Astrocyte (in vitro differentiated cells and primary cell): Measurements from ENCODE around the gene WDR81. TPM values are rescaled to one million over a fixed set of nuclear protein-coding genes. Genes with fewer than 3 reads are reported as not detected.
A peak's percentile ranks its signal among the peaks of the same experiment; 100 is the strongest.

Experiments
- DNase-seq: peaks from one replicate; pipeline ENCODE4 v3.0.0-alpha.2; 2010; ENCODE audit warnings: low read depth
- FAIRE-seq: peaks from 2 replicates; lab custom pipeline; 2011; peaks lifted over from hg19 to GRCh38; lab: Jason Lieb, UNC
- H2AFZ ChIP-seq: 2 replicates; pipeline ENCODE4 v1.6.0; 2012; ENCODE audit warnings: low read depth, low read length, inconsistent platforms
- H3K27ac ChIP-seq: 2 replicates; pipeline ENCODE4 v1.5.1; 2011; ENCODE audit warnings: low read depth, low read length, inconsistent platforms
- H3K27me3 ChIP-seq: 2 replicates; pipeline ENCODE4 v1.6.0; 2011; ENCODE audit warnings: low read length, inconsistent platforms; ENCODE audit not compliant: insufficient read depth
- H3K36me3 ChIP-seq: 2 replicates; pipeline ENCODE4 v1.5.1; 2011; ENCODE audit warnings: low read length, inconsistent platforms; ENCODE audit not compliant: insufficient read depth
- H3K4me1 ChIP-seq: 2 replicates; pipeline ENCODE4 v1.5.1; 2011; ENCODE audit warnings: low read length, inconsistent platforms; ENCODE audit not compliant: insufficient read depth
- H3K4me2 ChIP-seq: 2 replicates; pipeline ENCODE4 v1.6.0; 2012; ENCODE audit warnings: low read length, inconsistent platforms
- H3K4me3 ChIP-seq: 2 replicates; pipeline ENCODE4 v1.5.1; 2011; ENCODE audit warnings: low read depth, mild to moderate bottlenecking, low read length, inconsistent platforms; ENCODE audit not compliant: insufficient read depth
- H3K79me2 ChIP-seq: 2 replicates; pipeline ENCODE4 v1.6.0; 2012; ENCODE audit warnings: mild to moderate bottlenecking, low read length, inconsistent platforms; ENCODE audit not compliant: insufficient read depth
- H3K9ac ChIP-seq: 2 replicates; pipeline ENCODE4 v1.6.0; 2012; ENCODE audit warnings: mild to moderate bottlenecking, low read length, inconsistent platforms
- H3K9me3 ChIP-seq: 2 replicates; pipeline ENCODE4 v1.5.1; 2012; ENCODE audit warnings: low read depth, mild to moderate bottlenecking, low read length, inconsistent platforms; ENCODE audit not compliant: insufficient read depth
- H4K20me1 ChIP-seq: 2 replicates; pipeline ENCODE4 v1.6.0; 2012; ENCODE audit warnings: low read length, inconsistent platforms; ENCODE audit not compliant: insufficient read depth
- H3K27ac Mint-ChIP-seq: one replicate; pipeline ENCODE4 v1.8.0; 2021; ENCODE audit warnings: mild to moderate bottlenecking, mixed read lengths; ENCODE audit not compliant: unreplicated experiment
- H3K27me3 Mint-ChIP-seq: one replicate; pipeline ENCODE4 v1.8.0; 2021; ENCODE audit warnings: low read depth, mixed read lengths; ENCODE audit not compliant: unreplicated experiment
- H3K36me3 Mint-ChIP-seq: one replicate; pipeline ENCODE4 v1.8.0; 2021; ENCODE audit warnings: low read depth, mixed read lengths; ENCODE audit not compliant: unreplicated experiment
- H3K4me1 Mint-ChIP-seq: one replicate; pipeline ENCODE4 v1.8.0; 2021; ENCODE audit warnings: low read depth, mixed read lengths; ENCODE audit not compliant: unreplicated experiment
- H3K4me3 Mint-ChIP-seq: one replicate; pipeline ENCODE4 v1.8.0; 2021; ENCODE audit warnings: mild to moderate bottlenecking, moderate library complexity, mixed read lengths; ENCODE audit not compliant: unreplicated experiment
- H3K9me3 Mint-ChIP-seq: one replicate; pipeline ENCODE4 v1.8.0; 2021; ENCODE audit warnings: mild to moderate bottlenecking, mixed read lengths; ENCODE audit not compliant: unreplicated experiment
- EZH2 ChIP-seq: IDR thresholded peaks from 2 replicates; pipeline ENCODE4 v1.6.1; 2012; ENCODE audit warnings: mild to moderate bottlenecking, low read length, inconsistent platforms; ENCODE audit not compliant: insufficient read depth
- total RNA-seq: library from RNA; stranded (reverse); gene quantifications from 2 replicates; pipeline ENCODE4 v1.2.1, GENCODE V29; 2021
- TF ChIP-seq, protein P1 (sequence below): IDR thresholded peaks from 2 replicates; pipeline ENCODE4 v1.5.1; 2011; ENCODE audit warnings: low read depth, mild to moderate bottlenecking, inconsistent platforms, low read length, moderate library complexity; ENCODE audit not compliant: insufficient read depth

The WDR81 gene
- total RNA-seq, 1 donor from 2014 or later: 12.3 TPM

DNA sequence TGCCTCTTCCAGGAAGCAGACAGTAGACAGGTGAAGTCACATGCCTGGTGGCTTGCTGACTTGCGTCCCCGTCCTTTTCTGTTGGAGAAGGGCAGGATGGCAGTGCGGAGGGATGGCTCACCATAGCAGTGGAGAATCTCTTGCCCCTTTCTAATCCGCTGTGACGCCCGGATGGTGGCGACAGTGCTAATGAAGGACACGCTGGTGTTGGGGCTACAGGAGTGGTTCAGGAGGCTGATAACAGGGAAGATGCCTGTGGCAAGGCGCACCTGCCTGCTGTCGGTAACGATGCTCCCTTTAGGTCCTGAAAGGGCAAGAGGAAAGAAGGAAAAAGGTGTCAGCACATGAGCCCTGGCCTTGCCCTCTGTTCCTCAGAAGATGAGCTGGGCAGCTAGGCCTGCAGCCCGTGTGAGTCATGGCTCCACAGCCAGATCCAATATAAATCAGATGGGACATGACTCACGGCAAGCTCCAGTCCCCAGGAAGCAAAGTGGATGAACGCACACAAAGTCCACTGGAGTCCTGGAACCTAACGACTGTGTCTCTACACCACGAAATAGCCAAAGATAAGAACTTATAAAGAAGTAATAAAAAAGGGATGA, 62.9 kb downstream of the WDR81 start:
- H3K4me2 ChIP-seq: peak overlapping the region; percentile 51

More for the DNA sequence above, 62.9 kb downstream of the WDR81 start:
- no peaks in the 10 kb centered on the region for H3K9me3 ChIP-seq
- Mint-ChIP-seq H3K4me3 (no peak overlapping the region), H3K4me1 (peaks cover 25% of the 10 kb centered on the region), H3K27ac (peak overlapping the region; percentile 11), H3K9me3 (no peaks in the 10 kb centered on the region), H3K27me3 (no peaks in the 10 kb centered on the region), H3K36me3 (peaks cover 8% of the 10 kb centered on the region)
- no peak for TF ChIP-seq EZH2
- TF ChIP-seq, protein P1, sequence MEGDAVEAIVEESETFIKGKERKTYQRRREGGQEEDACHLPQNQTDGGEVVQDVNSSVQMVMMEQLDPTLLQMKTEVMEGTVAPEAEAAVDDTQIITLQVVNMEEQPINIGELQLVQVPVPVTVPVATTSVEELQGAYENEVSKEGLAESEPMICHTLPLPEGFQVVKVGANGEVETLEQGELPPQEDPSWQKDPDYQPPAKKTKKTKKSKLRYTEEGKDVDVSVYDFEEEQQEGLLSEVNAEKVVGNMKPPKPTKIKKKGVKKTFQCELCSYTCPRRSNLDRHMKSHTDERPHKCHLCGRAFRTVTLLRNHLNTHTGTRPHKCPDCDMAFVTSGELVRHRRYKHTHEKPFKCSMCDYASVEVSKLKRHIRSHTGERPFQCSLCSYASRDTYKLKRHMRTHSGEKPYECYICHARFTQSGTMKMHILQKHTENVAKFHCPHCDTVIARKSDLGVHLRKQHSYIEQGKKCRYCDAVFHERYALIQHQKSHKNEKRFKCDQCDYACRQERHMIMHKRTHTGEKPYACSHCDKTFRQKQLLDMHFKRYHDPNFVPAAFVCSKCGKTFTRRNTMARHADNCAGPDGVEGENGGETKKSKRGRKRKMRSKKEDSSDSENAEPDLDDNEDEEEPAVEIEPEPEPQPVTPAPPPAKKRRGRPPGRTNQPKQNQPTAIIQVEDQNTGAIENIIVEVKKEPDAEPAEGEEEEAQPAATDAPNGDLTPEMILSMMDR: no peak
- H3K4me3 ChIP-seq: no peak overlapping the region
- H3K27ac ChIP-seq: peak overlapping the region; percentile 61
- H3K27me3 ChIP-seq: no peaks in the 10 kb centered on the region
- peaks cover 18% of the 10 kb centered on the region for H3K4me1 ChIP-seq
- H3K36me3 ChIP-seq: peaks cover 8% of the 10 kb centered on the region
- peak overlapping the region; percentile 25 for H3K9ac ChIP-seq
- FAIRE-seq (peak; percentile 99), DNase-seq (peak; percentile 92)
- H4K20me1 ChIP-seq: peaks cover 5% of the 10 kb centered on the region
- H2AFZ ChIP-seq: no peak overlapping the region
- no peaks in the 10 kb centered on the region for H3K79me2 ChIP-seq

Other genes starting within 250 kb of the WDR81 start
- 132 and 134 TPM in 2 replicates for gene MYO1C, start 232.0 kb upstream of the WDR81 start, total RNA-seq
- 26.4 and 26.7 TPM in 2 replicates for gene INPP5K, start 208.1 kb upstream of the WDR81 start, total RNA-seq
- 69.1 and 79.3 TPM in 2 replicates for gene PITPNA, start 161.9 kb upstream of the WDR81 start, total RNA-seq
- 17.9 and 18.0 TPM in 2 replicates for gene SLC43A2, start 95.9 kb upstream of the WDR81 start, total RNA-seq
- gene SCARF1, start 79.0 kb upstream of the WDR81 start, total RNA-seq: 2.9 and 3.9 TPM in 2 replicates
- 7.5 and 7.8 TPM in 2 replicates for gene RILP, start 74.8 kb upstream of the WDR81 start, total RNA-seq
- 202 TPM in 2 replicates for gene PRPF8, start 39.8 kb upstream of the WDR81 start, total RNA-seq
- gene TLCD2, start 14.3 kb upstream of the WDR81 start, total RNA-seq: 5.9 and 6.0 TPM in 2 replicates
- 0.11 and 0.29 TPM in 2 replicates for gene SERPINF2, start 18.2 kb downstream of the WDR81 start, total RNA-seq
- 26.6 and 43.8 TPM in 2 replicates for gene SERPINF1, start 37.4 kb downstream of the WDR81 start, total RNA-seq
- 8.6 and 10.7 TPM in 2 replicates for gene SMYD4, start 105.2 kb downstream of the WDR81 start, total RNA-seq
- gene RPA1, start 105.3 kb downstream of the WDR81 start, total RNA-seq: 62.6 and 68.8 TPM in 2 replicates